ENCODE measurements around the gene CD7.

CD7 gene

DNA sequence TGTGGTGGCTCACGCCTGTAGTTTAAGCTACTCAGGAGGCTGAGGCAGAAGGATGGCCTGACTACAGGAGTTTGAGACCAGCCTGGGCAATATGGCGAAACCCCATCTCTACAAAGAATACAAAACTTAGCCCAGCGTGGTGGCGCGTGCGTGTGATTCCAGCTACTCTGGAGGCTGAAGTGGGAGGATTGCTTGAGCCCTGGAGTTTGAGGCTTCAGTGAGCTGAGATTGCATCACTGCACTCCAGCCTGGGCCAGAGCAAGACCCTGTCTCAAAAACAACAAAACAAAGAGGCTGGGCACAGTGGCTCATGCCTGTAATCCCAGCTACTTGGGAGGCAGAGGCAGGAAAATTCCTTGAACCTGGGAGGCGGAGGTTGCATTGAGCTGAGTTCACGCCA is 36.9 kb downstream of the CD7 start:
- H3K9me3 ChIP-seq (ENCODE audit: control insufficient read depth, insufficient read depth, low read length): no peaks in the 10 kb centered on the region
- H3K4me1 ChIP-seq (ENCODE audit: control insufficient read depth, low read length): no peaks in the 10 kb centered on the region
- TF ChIP-seq, protein P1, sequence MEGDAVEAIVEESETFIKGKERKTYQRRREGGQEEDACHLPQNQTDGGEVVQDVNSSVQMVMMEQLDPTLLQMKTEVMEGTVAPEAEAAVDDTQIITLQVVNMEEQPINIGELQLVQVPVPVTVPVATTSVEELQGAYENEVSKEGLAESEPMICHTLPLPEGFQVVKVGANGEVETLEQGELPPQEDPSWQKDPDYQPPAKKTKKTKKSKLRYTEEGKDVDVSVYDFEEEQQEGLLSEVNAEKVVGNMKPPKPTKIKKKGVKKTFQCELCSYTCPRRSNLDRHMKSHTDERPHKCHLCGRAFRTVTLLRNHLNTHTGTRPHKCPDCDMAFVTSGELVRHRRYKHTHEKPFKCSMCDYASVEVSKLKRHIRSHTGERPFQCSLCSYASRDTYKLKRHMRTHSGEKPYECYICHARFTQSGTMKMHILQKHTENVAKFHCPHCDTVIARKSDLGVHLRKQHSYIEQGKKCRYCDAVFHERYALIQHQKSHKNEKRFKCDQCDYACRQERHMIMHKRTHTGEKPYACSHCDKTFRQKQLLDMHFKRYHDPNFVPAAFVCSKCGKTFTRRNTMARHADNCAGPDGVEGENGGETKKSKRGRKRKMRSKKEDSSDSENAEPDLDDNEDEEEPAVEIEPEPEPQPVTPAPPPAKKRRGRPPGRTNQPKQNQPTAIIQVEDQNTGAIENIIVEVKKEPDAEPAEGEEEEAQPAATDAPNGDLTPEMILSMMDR (IDR thresholded peaks at IDR 0.05; ENCODE audit: low read depth, low read length, poor library complexity, severe bottlenecking): no peak
- no peak for TF ChIP-seq EZH2phosphoT487 (IDR thresholded peaks at IDR 0.05; ENCODE audit: borderline replicate concordance, low read length)
- H3K4me2 ChIP-seq (ENCODE audit: low read length): no peak overlapping the region
- no peak overlapping the region for H3K4me3 ChIP-seq (ENCODE audit: low read length)
- H3K36me3 ChIP-seq (ENCODE audit: control insufficient read depth, low read length): no peaks in the 10 kb centered on the region
- H3K79me2 ChIP-seq (ENCODE audit: control insufficient read depth, low read length): no peaks in the 10 kb centered on the region
- no peaks in the 10 kb centered on the region for H3F3A ChIP-seq (ENCODE audit: control insufficient read depth, insufficient read depth)
- H3K9me2 ChIP-seq (replicated peaks; ENCODE audit: control insufficient read depth, low read length): no peaks in the 10 kb centered on the region
- no peak overlapping the region for H3K27ac ChIP-seq (ENCODE audit: low read depth, low read length)
- peaks cover 11% of the 10 kb centered on the region for H3K27me3 ChIP-seq (ENCODE audit: control insufficient read depth, low read length)
- no peaks in the 10 kb centered on the region for H4K20me1 ChIP-seq (ENCODE audit: control insufficient read depth, insufficient read depth, low read depth, low read length)

DNA sequence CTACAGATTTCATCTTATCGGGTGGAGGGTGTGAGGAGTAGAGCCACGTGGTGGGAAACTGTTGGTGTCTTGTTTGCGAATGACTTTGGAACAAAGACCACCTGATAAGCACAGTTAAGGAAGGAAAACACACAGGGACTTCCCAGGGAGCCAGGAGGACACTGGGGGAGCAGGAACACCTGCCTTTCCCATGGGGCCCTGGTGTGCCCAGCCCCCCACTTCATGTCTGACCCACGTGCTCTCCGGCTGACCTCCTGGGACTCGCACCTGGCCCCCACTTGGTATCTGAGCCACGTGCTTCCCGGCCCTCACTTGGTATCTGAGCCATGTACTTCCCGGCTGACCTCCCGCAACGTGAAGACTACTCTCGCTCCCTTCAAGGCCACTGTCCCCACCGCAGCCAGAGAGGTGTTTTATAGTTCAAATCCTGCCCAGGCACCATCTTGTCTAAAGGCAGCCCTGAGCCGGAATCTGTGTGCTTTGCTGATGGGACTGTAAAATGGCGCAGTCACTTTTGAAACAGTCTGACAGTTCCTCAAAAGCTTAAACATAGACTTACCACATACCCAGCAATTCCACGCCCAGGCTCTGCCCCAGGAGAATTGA is 38.5 kb downstream of the CD7 start:
- Histone ChIP-seq H4K20me1 (ENCODE audit: control insufficient read depth, insufficient read depth, low read depth, low read length) (no peaks in the 10 kb centered on the region), H3K4me3 (ENCODE audit: low read length) (no peak overlapping the region), H3F3A (ENCODE audit: control insufficient read depth, insufficient read depth) (no peaks in the 10 kb centered on the region), H3K9me2 (replicated peaks; ENCODE audit: control insufficient read depth, low read length) (no peaks in the 10 kb centered on the region), H3K79me2 (ENCODE audit: control insufficient read depth, low read length) (no peaks in the 10 kb centered on the region), H3K4me2 (ENCODE audit: low read length) (no peak overlapping the region), H3K9me3 (ENCODE audit: control insufficient read depth, insufficient read depth, low read length) (no peaks in the 10 kb centered on the region), H3K4me1 (ENCODE audit: control insufficient read depth, low read length) (peaks cover 2% of the 10 kb centered on the region), H3K27me3 (ENCODE audit: control insufficient read depth, low read length) (peaks cover 22% of the 10 kb centered on the region), H3K27ac (ENCODE audit: low read depth, low read length) (no peak overlapping the region), H3K36me3 (ENCODE audit: control insufficient read depth, low read length) (no peaks in the 10 kb centered on the region)
- TF ChIP-seq, protein P1 (IDR thresholded peaks at IDR 0.05; ENCODE audit: low read depth, low read length, poor library complexity, severe bottlenecking): no peak
- no peak for TF ChIP-seq EZH2phosphoT487 (IDR thresholded peaks at IDR 0.05; ENCODE audit: borderline replicate concordance, low read length)

DNA sequence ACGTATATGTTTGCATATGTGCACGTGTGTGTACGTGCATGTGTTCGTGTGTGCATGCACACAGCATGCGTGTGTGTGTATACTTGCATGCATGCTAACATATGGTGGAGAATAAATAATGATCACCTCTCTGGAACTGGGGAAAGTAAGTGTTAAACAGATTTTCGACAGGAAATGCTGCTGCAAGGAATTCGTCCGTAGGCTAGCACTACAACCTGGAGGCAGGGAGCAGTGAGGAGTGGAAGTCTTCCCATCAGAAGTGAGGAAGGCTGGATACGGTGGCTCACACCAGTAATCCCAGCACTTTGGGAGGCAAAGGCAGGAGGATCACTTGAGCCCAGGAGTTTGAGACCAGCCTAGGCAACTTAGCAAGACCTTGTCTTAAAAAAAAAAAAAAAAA is 39.1 kb downstream of the CD7 start:
- TF ChIP-seq, protein P1 (IDR thresholded peaks at IDR 0.05; ENCODE audit: low read depth, low read length, poor library complexity, severe bottlenecking): no peak
- TF ChIP-seq EZH2phosphoT487 (IDR thresholded peaks at IDR 0.05; ENCODE audit: borderline replicate concordance, low read length): no peak
- Histone ChIP-seq H3F3A (ENCODE audit: control insufficient read depth, insufficient read depth) (no peaks in the 10 kb centered on the region), H4K20me1 (ENCODE audit: control insufficient read depth, insufficient read depth, low read depth, low read length) (no peaks in the 10 kb centered on the region), H3K4me1 (ENCODE audit: control insufficient read depth, low read length) (peaks cover 5% of the 10 kb centered on the region), H3K9me2 (replicated peaks; ENCODE audit: control insufficient read depth, low read length) (no peaks in the 10 kb centered on the region), H3K36me3 (ENCODE audit: control insufficient read depth, low read length) (no peaks in the 10 kb centered on the region), H3K4me3 (ENCODE audit: low read length) (no peak overlapping the region), H3K27me3 (ENCODE audit: control insufficient read depth, low read length) (peaks cover 18% of the 10 kb centered on the region), H3K27ac (ENCODE audit: low read depth, low read length) (no peak overlapping the region), H3K9me3 (ENCODE audit: control insufficient read depth, insufficient read depth, low read length) (no peaks in the 10 kb centered on the region), H3K4me2 (ENCODE audit: low read length) (no peak overlapping the region), H3K79me2 (ENCODE audit: control insufficient read depth, low read length) (peaks cover under 1% of the 10 kb centered on the region)

Measured in DOHH2 (cell line).